K562 (cell line): ENCODE results near the gene SOX11. TPM values are rescaled to one million over a fixed set of nuclear protein-coding genes. Genes with fewer than 3 reads are reported as not detected.

Source experiments
- ATAC-seq: fragments of 200-7000 bp; cut with Tn5 transposase; 3 replicates; pipeline ENCODE4 v1.9.1; 2020; ENCODE audit warnings: moderate library complexity
- BruUV-seq: library from RNA; stranded (reverse); fragments of 400-500 nt; replicated peaks from 2 replicates; lab custom pipeline; 2021; lab: Mats Ljungman, UMichigan
- CTCF ChIA-PET: fragments of 300-600 bp; formaldehyde crosslinking; extraction: SDS; loops from one replicate; lab custom pipeline; 2021; ENCODE audit warnings: low intra/inter-chr PET ratio; lab: Yijun Ruan, JAX
- POLR2A ChIA-PET: fragments of 300-600, 350-650 bp; sonication (Branson Sonifier 250); formaldehyde crosslinking; extraction: SDS; loops from one replicate; lab custom pipeline; 2021; ENCODE audit warnings: antibody characterized with exemption, inconsistent platforms; lab: Yijun Ruan, JAX
- DNase-seq, 4 experiments: peaks; one replicate each; pipeline versions ENCODE4 v3.0.0 to v3.0.0-alpha.2; 2011 to 2018; ENCODE audit warnings: low spot score in 3 of 4, mixed read lengths in 3 of 4; ENCODE audit errors: extremely low read depth in 1 of 4
- FAIRE-seq: peaks from 2 replicates; lab custom pipeline; 2011; peaks lifted over from hg19 to GRCh38; lab: Jason Lieb, UNC
- H2AFZ ChIP-seq: 2 replicates; pipeline ENCODE4 v1.6.0; 2011; ENCODE audit warnings: low read depth, low read length, control low read depth, inconsistent platforms
- H3K27ac ChIP-seq: fragments of 200-600 bp; 3 replicates; pipeline ENCODE4 v1.8.0; 2011; ENCODE audit warnings: low read depth, mild to moderate bottlenecking, control low read depth, inconsistent platforms, low read length, moderate library complexity, mixed read lengths; ENCODE audit errors: extremely low read depth
- H3K27me3 ChIP-seq, 2 experiments: fragments of 300-600 bp in 1 of 2; 2 replicates in 1 of 2; 3 replicates in 1 of 2; pipeline versions ENCODE4 v1.6.0 to v1.8.0; 2011; ENCODE audit warnings: inconsistent platforms in 2 of 2, low read length in 2 of 2, mild to moderate bottlenecking in 1 of 2, mixed read lengths in 1 of 2, moderate library complexity in 1 of 2; ENCODE audit not compliant: control insufficient read depth in 2 of 2, insufficient read depth in 2 of 2
- H3K36me3 ChIP-seq: fragments of 300-600 bp; 3 replicates; pipeline ENCODE4 v1.8.0; 2011; ENCODE audit warnings: mild to moderate bottlenecking, low read length, inconsistent platforms; ENCODE audit not compliant: control insufficient read depth, insufficient read depth
- H3K4me1 ChIP-seq, 2 experiments: fragments of 200-600 bp in 1 of 2; replicated peaks in 1 of 2; 2 replicates in 1 of 2; 3 replicates in 1 of 2; pipeline versions ENCODE4 v1.5.1 to v1.8.0; 2011; ENCODE audit warnings: inconsistent platforms in 2 of 2, low read length in 2 of 2, mild to moderate bottlenecking in 1 of 2, mixed read lengths in 1 of 2, moderate library complexity in 1 of 2; ENCODE audit not compliant: control insufficient read depth in 2 of 2, insufficient read depth in 2 of 2
- H3K4me2 ChIP-seq: 2 replicates; pipeline ENCODE4 v1.6.1; 2011; ENCODE audit warnings: low read length, control low read depth, inconsistent platforms, mixed read lengths; ENCODE audit not compliant: insufficient read depth
- H3K4me3 ChIP-seq: fragments of 200-600 bp; sonication (generic), shearing (Covaris generic); 2 replicates; pipeline ENCODE4 v1.5.1; 2016; ENCODE audit warnings: control low read depth, inconsistent platforms
- H3K79me2 ChIP-seq: fragments of 200-600 bp; 3 replicates; pipeline ENCODE4 v1.8.0; 2011; ENCODE audit warnings: low read length, inconsistent platforms; ENCODE audit not compliant: control insufficient read depth, insufficient read depth
- H3K9ac ChIP-seq, 2 experiments: 2 replicates each; pipeline versions ENCODE4 v1.6.0 to v1.6.1; 2011; ENCODE audit warnings: low read depth in 2 of 2, low read length in 2 of 2, control low read depth in 1 of 2, inconsistent platforms in 1 of 2, mild to moderate bottlenecking in 1 of 2, mixed read lengths in 1 of 2; ENCODE audit not compliant: insufficient read depth in 1 of 2
- H3K9me1 ChIP-seq: one replicate; pipeline ENCODE4 v1.6.0; 2011; ENCODE audit warnings: inconsistent platforms, mild to moderate bottlenecking, low read length, moderate library complexity; ENCODE audit not compliant: control insufficient read depth, insufficient read depth
- H3K9me3 ChIP-seq: replicated peaks from 2 replicates; pipeline ENCODE4 v1.5.1; 2011; ENCODE audit warnings: low read depth, low read length, inconsistent platforms; ENCODE audit not compliant: control insufficient read depth, insufficient read depth
- H4K20me1 ChIP-seq: replicated peaks from 2 replicates; pipeline ENCODE4 v1.6.1; 2011; ENCODE audit warnings: low read length, inconsistent platforms, mixed read lengths; ENCODE audit not compliant: control insufficient read depth, insufficient read depth
- EHMT2 ChIP-seq: fragments of 450-650 bp; IDR thresholded peaks from 2 replicates; pipeline ENCODE4 v1.6.1; 2018; ENCODE audit warnings: antibody characterized with exemption
- ETV1 ChIP-seq: fragments of 450-650 bp; conservative IDR thresholded peaks from 2 replicates; pipeline ENCODE4 v1.6.1; 2016; ENCODE audit warnings: missing genetic modification characterization, control low read depth, low read depth, missing compliant biosample characterization
- FUS ChIP-seq: fragments of 200-400 bp; formaldehyde crosslinking; optimal IDR thresholded peaks from 2 replicates; pipeline ENCODE3; 2017; ENCODE audit warnings: low read depth, low read length
- HNRNPUL1 ChIP-seq: fragments of 200-400 bp; formaldehyde crosslinking; IDR thresholded peaks from 2 replicates; pipeline ENCODE4 v1.6.1; 2017; ENCODE audit warnings: low read length
- MCM7 ChIP-seq, 2 experiments: fragments of 450-650 bp; IDR thresholded peaks; 2 replicates each; pipeline ENCODE4 v1.6.1; 2016 to 2018
- NCOA6 ChIP-seq: fragments of 450-650 bp; IDR thresholded peaks from 2 replicates; pipeline ENCODE4 v1.6.1; 2017; ENCODE audit warnings: mild to moderate bottlenecking
- RBM39 ChIP-seq: fragments of 200-400 bp; formaldehyde crosslinking; optimal IDR thresholded peaks from 2 replicates; pipeline ENCODE3; 2018; ENCODE audit warnings: low read depth, low read length
- RCOR1 ChIP-seq, 2 experiments: IDR thresholded peaks; 2 replicates each; pipeline ENCODE4 v1.6.1; 2012; ENCODE audit warnings: low read depth in 2 of 2, low read length in 2 of 2, borderline replicate concordance in 1 of 2, improper control_type of control experiment in 1 of 2
- SMARCE1 ChIP-seq: fragments of 450-650 bp; IDR thresholded peaks from 2 replicates; pipeline ENCODE4 v1.7.1; 2016; ENCODE audit warnings: mild to moderate bottlenecking
- ZC3H4 ChIP-seq: sonication (generic); formaldehyde crosslinking; IDR thresholded peaks from 2 replicates; pipeline ENCODE4 v1.9.0; 2021; ENCODE audit warnings: missing genetic modification reagents, borderline replicate concordance
- ZNF318 ChIP-seq, 2 experiments: fragments of 450-650 bp; IDR thresholded peaks; 2 replicates each; pipeline ENCODE4 v1.6.1; 2016; ENCODE audit warnings: mild to moderate bottlenecking in 2 of 2, borderline replicate concordance in 1 of 2, low read depth in 1 of 2, moderate library complexity in 1 of 2
- ZNF408 ChIP-seq: fragments of 250-450 bp; sonication (Bioruptor Pico); IDR thresholded peaks from 2 replicates; pipeline ENCODE4 v1.4.0; 2020; ENCODE audit warnings: low read depth, mild to moderate bottlenecking, moderate library complexity
- WGBS: fragments of 100-300 bp; shearing (Covaris generic); methylation state at CpG from one replicate; pipeline ENCODE4 v1.1.6; 2016; ENCODE audit warnings: low coverage, mixed read lengths; ENCODE audit not compliant: insufficient coverage; ENCODE audit errors: missing lambda C conversion rate; 5-methylcytosine and 5-hydroxymethylcytosine counted together
- in situ Hi-C: fragments of 300-500 bp; cut with MboI; formaldehyde crosslinking; loops from 4 replicates; pipeline ENCODE4 v1.15.0; 2018; ENCODE audit warnings: inconsistent platforms, mixed read lengths
- intact Hi-C: fragments of 100-400 bp; cut with micrococcal nuclease; formaldehyde crosslinking; loops from 2 replicates; pipeline ENCODE4 v1.14.2; 2022
- polyA plus RNA-seq, 8 experiments: library from polyadenylated mRNA; depleted of rRNA in 4 of 8; stranded (reverse) in 5 of 8; unstranded in 3 of 8; fragments of >200 nt; fragmentation: Nextera tagmentation in 2 of 8; fragmentation: Illumina TruSeq in 1 of 8; extraction: Ambion mirVana in 2 of 8; extraction: Trizol in 1 of 8; gene quantifications; 2 replicates each; pipeline versions ENCODE4 v1.2.1 to v1.2.3, GENCODE V29; 2011 to 2014; ENCODE audit warnings: inconsistent platforms in 1 of 8, missing spikeins in 1 of 8
- total RNA-seq, 7 experiments: library from RNA; depleted of rRNA in 6 of 7; stranded (reverse); fragments of >200 nt in 6 of 7; fragmentation: Illumina TruSeq in 2 of 7; extraction: Trizol in 2 of 7; gene quantifications; 2 replicates each; pipeline versions ENCODE4 v1.2.1 to v1.2.3, GENCODE V29; 2011 to 2021; ENCODE audit warnings: low replicate concordance in 1 of 7
- TF ChIP-seq, protein P1 (sequence below): conservative IDR thresholded peaks from 2 replicates; pipeline ENCODE4 v1.6.1; 2011; ENCODE audit warnings: low read depth, mild to moderate bottlenecking, low read length; ENCODE audit not compliant: control insufficient read depth
- TF ChIP-seq, protein P2 (sequence below): fragments of 450-650 bp; IDR thresholded peaks from one replicate; pipeline ENCODE4 v1.6.1; 2018; ENCODE audit warnings: mild to moderate bottlenecking, moderate library complexity; ENCODE audit not compliant: partially characterized antibody

Gene SOX11
- total and polyA plus RNA-seq, 9 of the 15 experiments (the other 6 are each of a cell fraction or from before 2014, with no cell fraction given), result 0.02 TPM; not detected in 8

DNA sequence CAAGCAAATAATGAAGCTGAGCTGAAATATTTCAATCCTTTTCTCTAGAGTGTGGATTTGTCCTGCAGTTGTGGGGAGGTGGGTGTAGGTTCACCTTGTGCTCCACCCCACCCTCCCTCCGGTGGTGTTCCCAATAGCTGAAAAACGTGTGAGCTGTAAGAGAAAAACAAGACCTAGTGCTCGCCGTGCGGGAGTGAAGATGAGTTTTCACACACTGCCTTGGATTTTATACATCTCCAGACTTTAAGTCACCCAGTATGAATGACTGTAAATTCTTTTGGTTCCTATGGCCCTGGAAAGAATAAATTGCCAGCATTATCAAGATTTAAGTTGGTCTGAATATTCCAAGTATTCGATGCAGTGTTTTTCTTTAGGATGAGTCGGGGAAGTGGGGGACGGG is 1.9 kb upstream of the SOX11 start:
- no TSS peak for BruUV-seq
- Histone ChIP-seq H3K79me2 (no peaks in the 10 kb centered on the region), H3K4me1 (no peaks in the 10 kb centered on the region), H3K36me3 (no peaks in the 10 kb centered on the region), H3K4me2 (no peak overlapping the region), H3K27ac (no peak overlapping the region), H3K9ac (no peak overlapping the region), H3K4me3 (no peak overlapping the region), H3K27me3 (no peaks in the 10 kb centered on the region), H4K20me1 (no peaks in the 10 kb centered on the region), H3K9me3 (no peaks in the 10 kb centered on the region), H3K9me1 (no peaks in the 10 kb centered on the region), H2AFZ (no peak overlapping the region)
- POLR2A ChIA-PET, result no interaction called here
- intact Hi-C loops, result no loop called here
- FAIRE-seq (no peak), ATAC-seq (no peak), DNase-seq (no peak)
- CTCF ChIA-PET, result no interaction called here
- in situ Hi-C loops, result no loop called here
- 2% methylated on average over 8 of the region's 8 CpGs for WGBS
- no peak for TF ChIP-seq HNRNPUL1
- TF ChIP-seq ZNF408 (CRISPR knock-in tag), result no peak
- TF ChIP-seq ETV1 (tag), result no peak
- no peak for TF ChIP-seq NCOA6
- no peak for TF ChIP-seq ZC3H4
- TF ChIP-seq RBM39, result no peak
- TF ChIP-seq RCOR1 (IDR thresholded peaks at IDR 0.05; ENCODE audit: borderline replicate concordance in 1 of 2, low read depth in 2 of 2, low read length in 2 of 2), result no peak
- no peak for TF ChIP-seq EHMT2
- TF ChIP-seq ZNF318 (IDR thresholded peaks at IDR 0.05; ENCODE audit: borderline replicate concordance in 1 of 2, low read depth in 1 of 2), result no peak
- TF ChIP-seq, protein P1, sequence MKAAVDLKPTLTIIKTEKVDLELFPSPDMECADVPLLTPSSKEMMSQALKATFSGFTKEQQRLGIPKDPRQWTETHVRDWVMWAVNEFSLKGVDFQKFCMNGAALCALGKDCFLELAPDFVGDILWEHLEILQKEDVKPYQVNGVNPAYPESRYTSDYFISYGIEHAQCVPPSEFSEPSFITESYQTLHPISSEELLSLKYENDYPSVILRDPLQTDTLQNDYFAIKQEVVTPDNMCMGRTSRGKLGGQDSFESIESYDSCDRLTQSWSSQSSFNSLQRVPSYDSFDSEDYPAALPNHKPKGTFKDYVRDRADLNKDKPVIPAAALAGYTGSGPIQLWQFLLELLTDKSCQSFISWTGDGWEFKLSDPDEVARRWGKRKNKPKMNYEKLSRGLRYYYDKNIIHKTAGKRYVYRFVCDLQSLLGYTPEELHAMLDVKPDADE, result no peak
- no peak for TF ChIP-seq FUS
- TF ChIP-seq SMARCE1, result no peak
- TF ChIP-seq, protein P2, sequence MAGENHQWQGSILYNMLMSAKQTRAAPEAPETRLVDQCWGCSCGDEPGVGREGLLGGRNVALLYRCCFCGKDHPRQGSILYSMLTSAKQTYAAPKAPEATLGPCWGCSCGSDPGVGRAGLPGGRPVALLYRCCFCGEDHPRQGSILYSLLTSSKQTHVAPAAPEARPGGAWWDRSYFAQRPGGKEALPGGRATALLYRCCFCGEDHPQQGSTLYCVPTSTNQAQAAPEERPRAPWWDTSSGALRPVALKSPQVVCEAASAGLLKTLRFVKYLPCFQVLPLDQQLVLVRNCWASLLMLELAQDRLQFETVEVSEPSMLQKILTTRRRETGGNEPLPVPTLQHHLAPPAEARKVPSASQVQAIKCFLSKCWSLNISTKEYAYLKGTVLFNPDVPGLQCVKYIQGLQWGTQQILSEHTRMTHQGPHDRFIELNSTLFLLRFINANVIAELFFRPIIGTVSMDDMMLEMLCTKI, result no peak
- TF ChIP-seq MCM7 (IDR thresholded peaks at IDR 0.05), result no peak
